Smooth muscle cell of the coronary artery (primary cell): ENCODE results near the gene PKDCC. TPM values are rescaled to one million over a fixed set of nuclear protein-coding genes. Genes with fewer than 3 reads are reported as not detected.

Experiments
- total RNA-seq: library from RNA; depleted of rRNA; stranded (reverse); fragments of >200 nt; gene quantifications from 2 replicates; pipeline ENCODE4 v1.2.3, GENCODE V29; 2014; ENCODE audit warnings: low replicate concordance

PKDCC gene, protein sequence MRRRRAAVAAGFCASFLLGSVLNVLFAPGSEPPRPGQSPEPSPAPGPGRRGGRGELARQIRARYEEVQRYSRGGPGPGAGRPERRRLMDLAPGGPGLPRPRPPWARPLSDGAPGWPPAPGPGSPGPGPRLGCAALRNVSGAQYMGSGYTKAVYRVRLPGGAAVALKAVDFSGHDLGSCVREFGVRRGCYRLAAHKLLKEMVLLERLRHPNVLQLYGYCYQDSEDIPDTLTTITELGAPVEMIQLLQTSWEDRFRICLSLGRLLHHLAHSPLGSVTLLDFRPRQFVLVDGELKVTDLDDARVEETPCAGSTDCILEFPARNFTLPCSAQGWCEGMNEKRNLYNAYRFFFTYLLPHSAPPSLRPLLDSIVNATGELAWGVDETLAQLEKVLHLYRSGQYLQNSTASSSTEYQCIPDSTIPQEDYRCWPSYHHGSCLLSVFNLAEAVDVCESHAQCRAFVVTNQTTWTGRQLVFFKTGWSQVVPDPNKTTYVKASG
- 28.9 and 147 TPM in 2 replicates for total RNA-seq

DNA sequence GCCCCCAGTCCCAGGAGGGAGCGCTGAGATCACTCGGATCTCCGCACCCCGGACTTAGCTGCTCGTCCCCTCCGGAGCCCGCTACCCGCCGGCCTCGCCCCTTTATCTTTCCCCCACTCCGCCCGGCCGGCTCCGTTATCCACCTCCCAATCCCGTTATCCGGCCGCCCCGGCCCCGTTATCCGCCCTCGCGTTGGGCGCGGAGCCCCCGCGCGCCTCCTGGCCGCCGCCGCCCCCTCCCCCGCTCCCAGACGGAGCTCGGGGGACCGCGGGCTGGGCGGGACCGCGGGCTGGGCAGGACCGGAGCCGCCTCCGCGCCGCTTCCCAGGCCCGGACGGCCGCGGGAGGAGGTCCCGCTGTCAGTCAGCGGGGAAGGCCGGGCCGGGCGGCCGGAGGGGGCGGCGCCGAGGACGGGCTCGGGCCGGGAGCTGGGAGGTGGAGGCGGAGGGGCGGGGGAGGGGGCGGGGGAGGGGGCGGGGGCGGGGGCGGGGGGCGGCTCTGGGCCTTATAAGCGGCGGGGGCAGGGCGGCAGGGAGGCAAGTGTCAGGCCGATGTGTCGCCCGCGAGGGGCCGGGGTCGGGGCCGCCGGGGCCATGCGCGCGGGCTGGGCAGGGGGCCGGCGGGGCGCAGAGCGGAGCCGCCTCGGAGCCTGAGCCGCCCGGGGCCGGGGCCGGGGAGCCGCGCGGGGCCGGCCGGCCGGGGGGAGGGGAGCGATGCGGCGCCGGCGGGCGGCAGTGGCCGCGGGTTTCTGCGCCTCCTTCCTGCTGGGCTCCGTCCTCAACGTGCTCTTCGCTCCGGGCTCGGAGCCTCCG is at the start of gene PKDCC:
Gene PKDCC (plus strand): TSS at position 534 of the 811 bp plus-strand sequence. CDS start 179 bp downstream, at position 713.

Other genes starting within 250 kb of the PKDCC start
- gene EML4, start 121.3 kb downstream of the PKDCC start, total RNA-seq, result 19.5 and 56.8 TPM in 2 replicates